Fibroblast of skin of right biceps (primary cell): ENCODE results near the gene PCDHAC2.

Experiments
- DNase-seq: peaks from one replicate; pipeline ENCODE4 v3.0.0-alpha.2; 2013

PCDHAC2 gene

GRCh38 chr5:140989254-140990020, 23.2 kb downstream of the PCDHAC2 start:
- no peak for DNase-seq

DNA sequence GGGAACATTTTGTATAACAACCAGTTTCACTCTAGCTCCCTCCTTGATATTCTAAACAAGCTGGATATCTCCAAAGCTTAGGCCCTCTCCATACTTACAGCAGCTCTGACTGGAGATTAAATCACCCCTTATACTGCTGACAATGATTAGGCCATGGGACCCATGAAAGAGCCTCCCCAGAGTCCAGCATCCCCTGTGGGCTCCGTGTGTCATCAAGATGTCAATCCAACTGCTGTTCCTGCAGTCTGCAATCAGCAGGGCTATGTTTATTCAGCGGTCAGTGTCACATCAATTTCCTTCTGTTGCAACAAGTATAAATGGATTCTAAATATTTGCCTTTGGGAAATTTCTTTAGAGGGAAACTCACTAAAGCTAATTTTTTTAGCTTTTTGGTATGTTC, 26.6 kb downstream of the PCDHAC2 start:
- no peak for DNase-seq

DNA sequence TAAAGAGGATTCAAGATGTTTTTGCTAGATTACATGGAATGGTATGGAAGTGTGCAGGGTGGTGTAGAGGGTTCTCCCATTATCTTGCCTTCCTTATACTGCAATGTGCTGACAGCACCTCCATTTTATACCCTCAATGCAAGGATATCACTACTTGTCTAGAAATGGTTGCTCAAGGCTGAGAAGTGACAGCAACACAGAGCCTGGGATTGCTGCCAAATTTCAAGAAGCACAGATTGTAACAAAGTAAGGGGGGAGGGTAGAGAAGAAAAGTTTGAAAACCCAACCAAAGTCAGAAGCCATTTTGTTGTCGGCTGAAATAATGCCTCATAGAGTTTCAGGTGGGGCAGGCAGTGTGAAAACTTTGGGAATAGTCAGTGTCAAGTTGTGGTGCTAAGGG, 29.8 kb downstream of the PCDHAC2 start:
- DNase-seq: peak; percentile 16

GRCh38 chr5:140998921-140999410, 32.7 kb downstream of the PCDHAC2 start:
- DNase-seq: no peak

GRCh38 chr5:141001446-141001843, 35.2 kb downstream of the PCDHAC2 start:
- DNase-seq: no peak

- DNase-seq: peak; percentile 10
Observed at GRCh38 chr5:141001844-141002604, 35.7 kb downstream of the PCDHAC2 start.

DNA sequence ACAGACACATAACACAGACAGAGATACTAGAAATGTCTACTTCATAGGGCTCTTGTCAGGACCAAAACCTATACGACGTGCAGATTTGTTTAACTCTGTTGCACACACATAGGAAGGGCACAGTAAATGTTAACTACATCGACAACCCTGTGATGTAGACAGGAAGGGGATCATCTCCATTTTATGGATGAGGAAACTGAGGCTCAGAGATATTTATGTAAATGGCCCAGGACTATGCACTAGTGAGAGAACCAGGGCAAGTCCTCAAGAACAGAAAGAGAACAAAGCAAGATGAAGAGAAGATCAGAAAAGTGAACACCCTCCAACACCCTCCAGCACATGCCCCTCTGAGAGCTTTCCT, 36.3 kb downstream of the PCDHAC2 start:
- DNase-seq: no peak

DNA sequence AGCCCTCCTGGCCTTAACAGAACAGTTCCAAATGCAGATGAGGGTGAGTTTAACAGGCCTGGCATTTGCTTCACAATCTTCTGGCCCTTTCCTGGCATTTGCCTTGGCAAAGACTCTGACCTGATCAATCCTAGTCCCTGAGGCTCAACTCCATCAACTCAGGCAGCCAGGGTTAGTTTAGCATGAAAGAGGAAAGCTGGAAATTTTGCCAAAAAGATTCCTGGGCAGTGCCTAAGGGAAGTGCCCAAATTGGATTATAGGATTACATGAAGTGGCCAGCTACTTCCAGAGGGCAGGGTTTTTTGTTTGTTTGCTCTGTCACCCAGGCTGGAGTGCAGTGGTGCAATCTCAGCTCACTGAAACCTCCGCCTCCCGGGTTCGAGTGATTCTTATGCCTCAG, 36.8 kb downstream of the PCDHAC2 start:
- no peak for DNase-seq

DNA sequence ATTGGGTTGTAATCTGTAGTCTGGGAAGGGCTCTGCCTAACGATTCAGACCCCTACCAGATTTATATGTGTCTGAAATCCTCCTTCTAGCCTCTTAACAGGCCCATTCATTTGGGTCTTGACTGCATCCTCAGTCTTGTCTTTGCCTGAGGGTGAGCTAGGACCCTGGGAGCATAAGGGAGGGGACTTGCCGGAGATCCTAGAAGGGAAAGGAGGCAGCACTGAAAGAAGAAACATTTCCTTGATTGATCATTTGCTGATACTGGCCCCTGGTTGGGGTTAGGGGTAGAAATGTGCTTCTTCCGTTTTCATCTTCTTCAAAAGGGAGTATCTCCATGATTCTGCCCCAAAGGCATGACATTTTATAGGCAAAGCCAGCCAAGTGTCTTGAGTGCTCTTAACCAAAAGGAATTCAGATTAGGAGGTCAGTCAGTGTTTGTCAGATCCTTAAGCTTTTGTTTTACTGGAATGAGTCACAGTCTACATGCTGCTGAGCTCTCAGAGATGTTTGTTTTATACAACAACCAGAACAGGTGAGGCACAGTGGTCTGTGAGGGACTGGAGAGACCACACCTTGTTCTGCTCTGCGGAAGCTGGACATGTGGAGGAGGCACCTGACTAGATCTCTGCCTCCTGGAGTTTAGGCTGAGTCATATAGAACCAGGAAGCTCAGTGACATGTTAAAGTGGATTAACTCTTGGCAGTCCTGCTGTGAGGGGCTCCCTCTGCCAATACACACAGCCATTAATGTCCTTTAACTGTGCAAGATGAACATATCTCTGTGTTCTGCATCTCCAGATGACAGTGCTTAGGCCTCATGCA, 37.7 kb downstream of the PCDHAC2 start:
- no peak for DNase-seq

GRCh38 chr5:141007791-141008190, 41.5 kb downstream of the PCDHAC2 start:
- no peak for DNase-seq

DNA sequence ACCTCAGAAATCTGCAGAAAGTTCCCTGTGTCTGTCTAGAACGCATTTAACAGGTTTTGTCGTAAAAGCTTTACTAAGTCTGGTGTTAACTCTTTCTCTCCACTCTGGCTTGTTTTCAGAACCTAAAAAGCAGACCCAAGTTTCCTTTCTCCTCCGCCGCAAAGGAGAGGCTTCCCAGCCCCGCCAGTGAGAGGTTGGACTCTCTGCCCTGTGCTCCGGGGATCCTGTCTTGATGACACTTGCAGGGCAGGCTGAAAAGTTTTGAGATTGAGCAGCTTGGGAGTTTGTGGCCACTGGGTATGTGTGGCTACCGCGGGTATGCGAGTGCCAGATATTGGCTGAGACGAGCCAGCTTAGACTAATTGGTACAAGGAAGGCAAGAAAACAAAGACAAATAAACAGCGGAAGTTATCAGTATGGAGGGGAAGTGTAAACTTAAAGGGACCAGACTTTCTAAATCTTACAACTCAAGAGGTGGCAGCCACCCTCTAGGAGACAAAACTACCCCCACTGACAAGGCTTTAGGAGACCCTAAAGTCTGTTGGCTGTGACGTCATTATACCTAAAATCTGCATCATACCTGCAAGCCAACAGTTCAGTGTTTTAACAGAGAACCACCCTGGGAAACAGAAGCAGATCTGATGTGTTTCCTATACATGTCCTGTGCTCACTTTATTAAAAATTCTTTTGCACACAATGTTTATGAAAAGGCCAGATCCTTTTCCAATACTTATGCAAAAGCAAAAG, 43.9 kb downstream of the PCDHAC2 start:
- no peak for DNase-seq

GRCh38 chr5:141017943-141018342, 51.7 kb downstream of the PCDHAC2 start:
- DNase-seq: no peak
